MCF 10A (cell line): ENCODE results near the gene LRP1B. TPM values are rescaled to one million over a fixed set of nuclear protein-coding genes. Genes with fewer than 3 reads are reported as not detected.

Experiments
- BruUV-seq: library from RNA; stranded (reverse); fragments of 400-500 nt; replicated peaks from 2 replicates; lab custom pipeline; 2021; lab: Mats Ljungman, UMichigan
- CTCF ChIA-PET: fragments of 300-600 bp; sonication (Branson Sonifier 250); formaldehyde crosslinking; extraction: SDS; loops from one replicate; lab custom pipeline; 2021; ENCODE audit warnings: antibody characterized with exemption, inconsistent platforms; lab: Yijun Ruan, JAX
- POLR2A ChIA-PET: fragments of 300-600, 350-650 bp; sonication (Branson Sonifier 250); formaldehyde crosslinking; extraction: SDS; loops from one replicate; lab custom pipeline; 2020; ENCODE audit warnings: antibody characterized with exemption, inconsistent platforms; lab: Yijun Ruan, JAX
- DNase-seq: peaks from one replicate; pipeline ENCODE4 v3.0.0-alpha.2; 2018; ENCODE audit not compliant: unreplicated experiment
- H3K27ac Mint-ChIP-seq: one replicate; pipeline ENCODE4 v1.8.0; 2022; ENCODE audit warnings: mild to moderate bottlenecking, low read depth, mixed read lengths; ENCODE audit not compliant: unreplicated experiment
- H3K27me3 Mint-ChIP-seq: one replicate; pipeline ENCODE4 v1.8.0; 2022; ENCODE audit warnings: mixed read lengths; ENCODE audit not compliant: insufficient read depth, unreplicated experiment
- H3K36me3 Mint-ChIP-seq: one replicate; pipeline ENCODE4 v1.8.0; 2022; ENCODE audit warnings: mild to moderate bottlenecking, moderate library complexity, mixed read lengths; ENCODE audit not compliant: insufficient read depth, unreplicated experiment
- H3K4me1 Mint-ChIP-seq: one replicate; pipeline ENCODE4 v1.8.0; 2022; ENCODE audit warnings: mixed read lengths; ENCODE audit not compliant: insufficient read depth, unreplicated experiment
- H3K4me3 Mint-ChIP-seq: one replicate; pipeline ENCODE4 v1.8.0; 2022; ENCODE audit warnings: mild to moderate bottlenecking, moderate library complexity, mixed read lengths; ENCODE audit not compliant: unreplicated experiment
- H3K9me3 Mint-ChIP-seq: one replicate; pipeline ENCODE4 v1.8.0; 2022; ENCODE audit warnings: mixed read lengths; ENCODE audit not compliant: unreplicated experiment
- CTCF ChIP-seq: fragments of 200-600 bp; IDR thresholded peaks from one replicate; pipeline ENCODE4 v1.8.0; 2022; ENCODE audit warnings: antibody characterized with exemption, mild to moderate bottlenecking; ENCODE audit not compliant: unreplicated experiment
- intact Hi-C: fragments of 100-400 bp; cut with micrococcal nuclease; formaldehyde crosslinking; loops from 2 replicates; pipeline ENCODE4 v1.14.1; 2022
- total RNA-seq: library from RNA; stranded (reverse); gene quantifications from 2 replicates; pipeline ENCODE4 v1.2.3, GENCODE V29; 2022

LRP1B gene
- total RNA-seq, 1 experiment from 2014 or later = not detected

GRCh38 chr2:141943918-141944317, 186.9 kb downstream of the LRP1B start:
- intact Hi-C loops = no loop called here
- no peak for TF ChIP-seq CTCF
- no peaks in the 10 kb centered on the region for H3K36me3 Mint-ChIP-seq
- DNase-seq = no peak
- ChIA-PET POLR2A (no interaction called here), CTCF (no interaction called here)
- no peak overlapping the region for H3K27ac Mint-ChIP-seq
- no peak overlapping the region for H3K4me3 Mint-ChIP-seq
- no TSS peak for BruUV-seq
- H3K27me3 Mint-ChIP-seq = peaks cover 21% of the 10 kb centered on the region
- H3K9me3 Mint-ChIP-seq = peaks cover 2% of the 10 kb centered on the region
- no peaks in the 10 kb centered on the region for H3K4me1 Mint-ChIP-seq

GRCh38 chr2:141942006-141942789, 188.6 kb downstream of the LRP1B start:
- no peak overlapping the region for H3K4me3 Mint-ChIP-seq
- ChIA-PET POLR2A (no interaction called here), CTCF (no interaction called here)
- H3K9me3 Mint-ChIP-seq = peaks cover 7% of the 10 kb centered on the region
- no peak overlapping the region for H3K27ac Mint-ChIP-seq
- intact Hi-C loops = no loop called here
- TF ChIP-seq CTCF = peak; percentile 26
- H3K27me3 Mint-ChIP-seq = peaks cover 20% of the 10 kb centered on the region
- no TSS peak for BruUV-seq
- no peak for DNase-seq
- no peaks in the 10 kb centered on the region for H3K36me3 Mint-ChIP-seq
- H3K4me1 Mint-ChIP-seq = no peaks in the 10 kb centered on the region

GRCh38 chr2:141941210-141941714, 189.6 kb downstream of the LRP1B start:
- CTCF ChIA-PET = interaction anchor here (0.6 kb wide), 1 partner anchor 523 kb away, joined by 3 read pairs; no protein-coding TSS in a partner anchor
- no peaks in the 10 kb centered on the region for H3K36me3 Mint-ChIP-seq
- no peak overlapping the region for H3K27ac Mint-ChIP-seq
- no peak overlapping the region for H3K4me3 Mint-ChIP-seq
- no TSS peak for BruUV-seq
- peaks cover 7% of the 10 kb centered on the region for H3K9me3 Mint-ChIP-seq
- H3K4me1 Mint-ChIP-seq = no peaks in the 10 kb centered on the region
- DNase-seq = no peak
- POLR2A ChIA-PET = no interaction called here
- intact Hi-C loops = no loop called here
- H3K27me3 Mint-ChIP-seq = peaks cover 11% of the 10 kb centered on the region
- TF ChIP-seq CTCF = no peak

- Mint-ChIP-seq H3K27ac (no peak overlapping the region), H3K4me3 (no peak overlapping the region), H3K36me3 (no peaks in the 10 kb centered on the region), H3K4me1 (no peaks in the 10 kb centered on the region), H3K9me3 (peaks cover 7% of the 10 kb centered on the region), H3K27me3 (peaks cover 11% of the 10 kb centered on the region)
- intact Hi-C loops = no loop called here
- ChIA-PET POLR2A (no interaction called here), CTCF (interaction anchor here (0.6 kb wide), 1 partner anchor 524 kb away, joined by 3 read pairs; no protein-coding TSS in a partner anchor)
- no peak for TF ChIP-seq CTCF
- DNase-seq = no peak
- no TSS peak for BruUV-seq
These were observed 190.1 kb downstream of the LRP1B start for GRCh38 chr2:141940709-141941108.
